SK-N-SH (cell line): Measurements from ENCODE around the gene SIAH3.

ENCODE experiments used
- CTCF ChIP-seq: fragments of 200-600 bp; sonication (generic); IDR thresholded peaks from 2 replicates; pipeline ENCODE4 v1.6.1; 2017; ENCODE audit warnings: antibody characterized with exemption, mild to moderate bottlenecking, moderate library complexity
- ELF1 ChIP-seq: IDR thresholded peaks from 2 replicates; pipeline ENCODE4 v1.4.0; 2012
- EP300 ChIP-seq, 2 experiments: IDR thresholded peaks; 2 replicates each; pipeline versions ENCODE4 v1.4.0 to v1.6.1; 2012; ENCODE audit warnings: borderline replicate concordance in 1 of 2, low read depth in 1 of 2, low read length in 1 of 2
- FOXJ3 ChIP-seq: sonication (generic); formaldehyde crosslinking; IDR thresholded peaks from 2 replicates; pipeline ENCODE4 v1.5.1; 2020; ENCODE audit warnings: mild to moderate bottlenecking, missing genetic modification reagents
- POLR2AphosphoS5 ChIP-seq: IDR thresholded peaks from 2 replicates; pipeline ENCODE4 v1.6.1; 2012; ENCODE audit warnings: low read depth, low read length
- RAD21 ChIP-seq: IDR thresholded peaks from 2 replicates; pipeline ENCODE4 v1.6.1; 2012; ENCODE audit warnings: mild to moderate bottlenecking, low read length
- RFX5 ChIP-seq: IDR thresholded peaks from 2 replicates; pipeline ENCODE4 v1.6.1; 2012; ENCODE audit warnings: mild to moderate bottlenecking, improper control_type of control experiment, low read length
- RXRA ChIP-seq: IDR thresholded peaks from 2 replicates; pipeline ENCODE4 v1.4.0; 2012; ENCODE audit warnings: low read depth, mild to moderate bottlenecking, borderline replicate concordance
- TAF1 ChIP-seq: IDR thresholded peaks from 2 replicates; pipeline ENCODE4 v1.6.1; 2012; ENCODE audit warnings: low read depth, mild to moderate bottlenecking, low read length, moderate library complexity, borderline replicate concordance
- TF ChIP-seq, protein P1 (sequence below): fragments of 150-350 bp; IDR thresholded peaks from 2 replicates; pipeline ENCODE4 v1.6.1; 2016; ENCODE audit warnings: mild to moderate bottlenecking, low read depth, low read length

DNA sequence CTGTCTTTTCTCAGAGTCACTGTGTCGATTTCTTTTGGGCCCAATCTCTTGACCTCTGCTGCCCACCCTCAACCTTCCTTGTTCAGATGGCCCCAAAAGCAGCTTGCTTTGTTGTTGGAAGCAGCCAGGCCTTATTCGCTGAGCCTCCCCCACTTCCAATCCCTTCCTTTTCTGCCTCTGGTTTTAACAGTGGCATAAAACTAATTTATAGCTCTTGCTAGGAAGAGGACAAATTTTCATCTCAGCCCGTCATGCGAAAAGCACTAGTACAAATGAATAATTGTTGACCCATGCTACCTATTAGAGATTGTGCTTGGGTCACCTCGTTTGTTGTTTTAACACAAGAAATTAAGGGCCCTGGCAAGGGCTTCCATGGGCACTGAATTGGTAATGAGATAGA lies 51.1 kb downstream of the SIAH3 start:
- TF ChIP-seq TAF1 (no peak), EP300 (IDR thresholded peaks at IDR 0.05; ENCODE audit: borderline replicate concordance in 1 of 2, low read depth in 1 of 2, low read length in 1 of 2) (no peak), RFX5 (no peak), FOXJ3 (CRISPR knock-in tag) (no peak), POLR2AphosphoS5 (no peak), RXRA (no peak), CTCF (no peak), ELF1 (no peak), RAD21 (no peak)
- TF ChIP-seq, protein P1, sequence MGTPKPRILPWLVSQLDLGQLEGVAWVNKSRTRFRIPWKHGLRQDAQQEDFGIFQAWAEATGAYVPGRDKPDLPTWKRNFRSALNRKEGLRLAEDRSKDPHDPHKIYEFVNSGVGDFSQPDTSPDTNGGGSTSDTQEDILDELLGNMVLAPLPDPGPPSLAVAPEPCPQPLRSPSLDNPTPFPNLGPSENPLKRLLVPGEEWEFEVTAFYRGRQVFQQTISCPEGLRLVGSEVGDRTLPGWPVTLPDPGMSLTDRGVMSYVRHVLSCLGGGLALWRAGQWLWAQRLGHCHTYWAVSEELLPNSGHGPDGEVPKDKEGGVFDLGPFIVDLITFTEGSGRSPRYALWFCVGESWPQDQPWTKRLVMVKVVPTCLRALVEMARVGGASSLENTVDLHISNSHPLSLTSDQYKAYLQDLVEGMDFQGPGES: no peak
